IMR-90 (cell line): ENCODE measurements around the gene LRP3.

Experiments
- MAFK ChIP-seq: IDR thresholded peaks from 2 replicates; pipeline ENCODE4 v1.6.1; 2012; ENCODE audit warnings: low read depth, low read length, improper control_type of control experiment
- MAZ ChIP-seq: IDR thresholded peaks from 2 replicates; pipeline ENCODE4 v1.6.1; 2012; ENCODE audit warnings: low read depth, mild to moderate bottlenecking, low read length, improper control_type of control experiment, moderate library complexity, borderline replicate concordance
- MXI1 ChIP-seq: IDR thresholded peaks from 2 replicates; pipeline ENCODE4 v1.6.1; 2012; ENCODE audit warnings: low read depth, mild to moderate bottlenecking, low read length, moderate library complexity, borderline replicate concordance
- POLR2A ChIP-seq: IDR thresholded peaks from 2 replicates; pipeline ENCODE4 v1.6.1; 2012; ENCODE audit warnings: mild to moderate bottlenecking, low read depth, low read length
- RCOR1 ChIP-seq: IDR thresholded peaks from 2 replicates; pipeline ENCODE4 v1.6.1; 2012; ENCODE audit warnings: mild to moderate bottlenecking, low read length, improper control_type of control experiment; ENCODE audit not compliant: insufficient replicate concordance
- RFX5 ChIP-seq: IDR thresholded peaks from 2 replicates; pipeline ENCODE4 v1.8.0; 2012; ENCODE audit warnings: low read depth, mild to moderate bottlenecking, low read length, moderate library complexity
- TF ChIP-seq, protein P1 (sequence below): conservative IDR thresholded peaks from 2 replicates; pipeline ENCODE4 v1.5.1; 2012; ENCODE audit warnings: mild to moderate bottlenecking, low read depth, low read length, improper control_type of control experiment
- TF ChIP-seq, protein P2 (sequence below): fragments of 150-350 bp; IDR thresholded peaks from 2 replicates; pipeline ENCODE4 v1.6.1; 2016; ENCODE audit warnings: low read depth, mild to moderate bottlenecking, low read length, moderate library complexity, borderline replicate concordance

DNA sequence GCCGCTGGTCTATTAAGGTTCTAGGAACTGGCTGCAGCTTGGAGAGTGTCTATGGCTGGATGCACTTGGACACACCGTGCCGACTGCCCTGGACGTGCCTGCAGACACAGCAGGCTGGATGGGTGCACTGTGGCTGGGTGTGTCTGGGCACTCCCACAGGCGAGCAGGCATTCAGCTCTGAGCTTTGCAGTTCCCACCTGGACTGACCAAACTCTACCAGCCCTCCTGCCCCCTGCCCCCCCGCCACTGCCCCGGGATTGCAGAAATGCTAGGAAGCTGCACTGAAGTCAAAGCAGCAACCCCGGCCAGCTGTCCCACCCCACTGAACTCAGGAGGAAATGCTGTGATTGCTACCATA is 7.0 kb upstream of the LRP3 start:
- TF ChIP-seq, protein P1, sequence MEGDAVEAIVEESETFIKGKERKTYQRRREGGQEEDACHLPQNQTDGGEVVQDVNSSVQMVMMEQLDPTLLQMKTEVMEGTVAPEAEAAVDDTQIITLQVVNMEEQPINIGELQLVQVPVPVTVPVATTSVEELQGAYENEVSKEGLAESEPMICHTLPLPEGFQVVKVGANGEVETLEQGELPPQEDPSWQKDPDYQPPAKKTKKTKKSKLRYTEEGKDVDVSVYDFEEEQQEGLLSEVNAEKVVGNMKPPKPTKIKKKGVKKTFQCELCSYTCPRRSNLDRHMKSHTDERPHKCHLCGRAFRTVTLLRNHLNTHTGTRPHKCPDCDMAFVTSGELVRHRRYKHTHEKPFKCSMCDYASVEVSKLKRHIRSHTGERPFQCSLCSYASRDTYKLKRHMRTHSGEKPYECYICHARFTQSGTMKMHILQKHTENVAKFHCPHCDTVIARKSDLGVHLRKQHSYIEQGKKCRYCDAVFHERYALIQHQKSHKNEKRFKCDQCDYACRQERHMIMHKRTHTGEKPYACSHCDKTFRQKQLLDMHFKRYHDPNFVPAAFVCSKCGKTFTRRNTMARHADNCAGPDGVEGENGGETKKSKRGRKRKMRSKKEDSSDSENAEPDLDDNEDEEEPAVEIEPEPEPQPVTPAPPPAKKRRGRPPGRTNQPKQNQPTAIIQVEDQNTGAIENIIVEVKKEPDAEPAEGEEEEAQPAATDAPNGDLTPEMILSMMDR: no peak
- TF ChIP-seq POLR2A (no peak), RCOR1 (no peak), RFX5 (no peak), MAZ (no peak), MAFK (no peak), MXI1 (no peak)
- TF ChIP-seq, protein P2, sequence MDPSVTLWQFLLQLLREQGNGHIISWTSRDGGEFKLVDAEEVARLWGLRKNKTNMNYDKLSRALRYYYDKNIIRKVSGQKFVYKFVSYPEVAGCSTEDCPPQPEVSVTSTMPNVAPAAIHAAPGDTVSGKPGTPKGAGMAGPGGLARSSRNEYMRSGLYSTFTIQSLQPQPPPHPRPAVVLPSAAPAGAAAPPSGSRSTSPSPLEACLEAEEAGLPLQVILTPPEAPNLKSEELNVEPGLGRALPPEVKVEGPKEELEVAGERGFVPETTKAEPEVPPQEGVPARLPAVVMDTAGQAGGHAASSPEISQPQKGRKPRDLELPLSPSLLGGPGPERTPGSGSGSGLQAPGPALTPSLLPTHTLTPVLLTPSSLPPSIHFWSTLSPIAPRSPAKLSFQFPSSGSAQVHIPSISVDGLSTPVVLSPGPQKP: no peak
